Ammon's horn (tissue), 1 donor: ENCODE data around the gene GRB2.
"Not testable (repeated sequence)": the region's sequence is repeated elsewhere in the genome, so short reads cannot be mapped to it uniquely, and the experiment has no call there.

Experiments
- DNase-seq: peaks from one replicate; pipeline ENCODE4 v3.0.0-alpha.2; 2016; ENCODE audit warnings: low spot score

Gene GRB2

DNA sequence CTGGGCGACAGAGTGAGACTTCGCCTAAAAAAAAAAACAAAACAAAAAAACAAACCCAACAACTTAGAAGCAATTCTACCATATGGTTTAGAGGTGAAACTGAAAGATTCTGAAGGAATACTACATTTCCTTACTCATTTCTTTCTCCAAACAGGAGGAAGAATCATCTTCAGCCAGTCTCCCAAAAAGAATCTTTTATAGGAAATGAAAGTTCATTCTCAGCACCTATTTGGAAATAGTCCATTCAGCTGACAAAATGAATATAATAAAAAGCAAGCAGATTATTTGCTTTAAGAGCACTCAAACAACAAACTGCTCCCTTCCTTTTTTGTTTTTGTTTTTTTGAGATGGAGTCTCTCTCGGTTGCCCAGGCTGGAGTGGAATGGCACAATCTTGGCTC, 17.7 kb downstream of the GRB2 start:
- DNase-seq = no peak

DNA sequence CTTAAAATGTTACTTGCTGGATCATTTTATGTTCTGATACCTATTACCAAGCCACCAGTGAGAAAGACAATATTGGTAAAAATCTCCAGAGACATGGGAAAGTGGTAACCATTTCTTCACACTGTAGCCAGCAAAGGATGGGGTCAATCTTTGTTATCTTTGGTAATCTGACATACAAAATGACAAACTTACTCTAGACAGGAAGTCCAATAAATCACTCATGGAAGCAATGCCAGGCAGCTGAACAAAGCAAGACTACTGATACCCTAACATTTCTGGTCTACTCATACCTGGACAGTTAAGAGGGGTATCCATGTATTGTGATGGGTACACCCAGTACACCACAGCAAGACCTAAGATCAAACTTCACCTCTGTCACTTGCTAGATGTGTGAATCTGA, 19.0 kb downstream of the GRB2 start:
- DNase-seq = no peak

DNA sequence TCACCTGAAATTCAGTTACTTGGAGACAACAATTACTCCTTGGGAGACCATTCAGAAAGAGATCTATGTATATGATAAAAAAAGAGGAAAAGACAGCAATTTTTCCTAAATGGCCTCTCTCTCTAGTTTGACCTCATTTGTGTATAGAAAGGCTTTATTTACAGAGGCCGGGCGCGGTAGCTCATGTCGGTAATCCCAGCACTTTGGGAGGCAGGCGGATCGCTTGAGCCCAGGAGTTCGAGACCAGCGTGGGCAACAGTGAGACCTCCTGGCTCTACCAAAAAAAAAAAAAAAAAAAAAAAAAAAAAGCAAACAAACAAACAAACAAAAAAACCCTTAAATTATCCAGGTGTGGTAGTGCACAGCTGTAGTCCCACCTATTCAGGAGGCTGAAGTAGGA, 20.7 kb downstream of the GRB2 start:
- no peak for DNase-seq

DNA sequence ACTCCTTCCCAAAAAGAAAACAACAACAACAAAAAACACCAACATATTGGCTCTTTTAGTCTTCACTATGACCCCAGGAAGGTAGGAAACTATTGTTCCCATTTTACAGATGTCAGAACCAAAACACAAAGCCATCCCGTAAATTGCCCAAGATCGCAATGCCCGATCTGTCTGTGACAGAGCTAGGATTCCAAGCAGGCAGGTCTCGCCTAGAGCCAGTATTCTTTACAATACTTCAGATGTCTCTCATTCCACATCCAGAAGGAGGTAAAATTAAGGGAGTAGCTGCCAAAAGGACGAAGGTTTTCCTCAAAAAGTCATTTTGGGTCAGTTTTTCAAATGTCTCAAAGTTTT, 21.7 kb downstream of the GRB2 start:
- no peak for DNase-seq

DNA sequence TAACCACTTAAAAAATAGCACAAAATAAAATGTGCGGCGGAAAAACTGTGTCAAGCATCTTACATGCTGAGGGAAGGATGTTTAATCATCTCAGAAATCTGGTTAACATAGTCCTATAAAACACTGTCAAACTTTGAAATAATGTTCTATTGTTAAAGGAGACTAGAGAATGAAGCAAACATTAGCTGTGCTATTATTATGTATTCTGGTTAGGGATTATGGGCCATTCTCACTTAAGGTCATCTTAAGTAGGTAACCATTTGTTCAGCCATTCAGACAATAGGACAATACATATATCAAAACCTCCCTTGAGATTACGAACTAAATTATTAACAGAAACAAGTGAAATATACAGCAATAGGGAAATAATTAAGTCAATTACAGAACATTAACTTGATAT, 24.7 kb downstream of the GRB2 start:
- no peak for DNase-seq

DNA sequence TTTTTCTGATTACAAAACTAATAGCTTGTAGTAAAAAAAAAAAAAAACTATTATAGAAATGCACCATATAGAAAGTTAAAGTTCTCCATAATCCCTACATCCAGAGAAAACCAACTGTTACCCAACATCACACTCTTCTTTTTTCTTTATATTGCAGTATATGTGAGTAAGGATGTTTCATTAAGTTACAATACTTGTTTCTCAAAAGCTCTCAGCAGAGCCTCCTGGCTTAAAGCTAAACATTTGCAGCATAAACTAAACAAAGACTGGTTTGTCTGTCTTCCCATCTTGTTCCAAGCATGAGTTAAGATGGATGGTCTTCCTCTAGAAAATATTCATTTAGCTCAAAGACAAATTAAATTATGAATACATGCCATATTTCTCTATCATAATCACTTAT, 25.2 kb downstream of the GRB2 start:
- DNase-seq = no peak

DNA sequence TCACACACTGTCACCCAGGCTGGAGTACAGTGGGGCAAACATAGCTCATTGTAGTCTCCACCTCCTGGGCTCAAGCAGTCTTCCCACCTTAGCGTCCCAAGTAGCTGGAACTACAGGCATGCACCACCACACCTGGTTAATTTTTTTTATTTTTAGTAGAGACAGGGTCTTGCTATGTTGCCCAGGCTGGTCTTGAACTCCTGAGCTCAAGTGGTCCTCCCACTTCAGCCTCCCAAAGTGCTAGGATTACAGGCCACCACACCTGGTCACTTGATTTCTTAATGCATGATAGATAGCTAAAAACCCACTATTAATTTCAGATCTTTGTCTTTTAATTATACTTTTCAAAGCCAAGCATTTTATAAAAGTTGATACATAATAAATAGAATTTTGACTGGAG, 26.1 kb downstream of the GRB2 start:
- not testable (repeated sequence) for DNase-seq

DNA sequence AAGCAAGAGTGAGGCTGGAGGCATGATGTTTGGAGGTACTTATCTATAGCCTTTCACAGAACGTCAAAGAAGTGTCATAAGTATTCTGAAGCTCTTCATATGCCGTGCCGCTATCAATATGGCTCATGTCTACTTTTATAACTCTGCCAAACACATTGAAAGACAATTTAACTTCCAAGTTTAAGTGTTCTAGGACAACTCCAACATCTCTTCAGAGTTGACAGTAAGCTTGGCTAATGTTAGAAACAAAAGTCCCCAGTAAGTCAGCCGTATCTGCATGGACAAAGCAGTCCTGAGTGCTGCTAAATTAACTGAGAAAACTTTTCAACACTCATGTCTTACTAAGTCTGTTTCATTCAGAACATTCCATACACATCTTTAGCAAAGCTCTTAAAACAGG, 32.2 kb downstream of the GRB2 start:
- DNase-seq = no peak

DNA sequence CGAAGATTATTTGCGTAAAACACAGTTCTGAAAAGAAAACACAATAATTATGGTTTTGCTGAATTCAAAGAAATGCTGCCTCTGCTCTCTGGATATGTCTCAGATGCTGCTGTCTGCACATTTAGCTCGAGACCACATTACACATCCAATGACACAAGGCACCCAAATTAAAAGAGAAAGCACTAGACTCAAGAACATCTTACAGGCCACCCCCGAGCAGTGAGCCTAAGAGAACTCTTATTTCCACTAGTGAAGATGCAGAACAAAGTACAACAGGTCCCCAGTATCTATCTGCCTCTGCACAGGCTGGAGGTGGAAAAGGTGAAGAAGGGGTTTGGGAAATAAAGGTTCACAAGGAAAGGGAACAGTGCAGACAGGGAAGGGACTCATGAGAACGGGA, 33.5 kb downstream of the GRB2 start:
- no peak for DNase-seq

DNA sequence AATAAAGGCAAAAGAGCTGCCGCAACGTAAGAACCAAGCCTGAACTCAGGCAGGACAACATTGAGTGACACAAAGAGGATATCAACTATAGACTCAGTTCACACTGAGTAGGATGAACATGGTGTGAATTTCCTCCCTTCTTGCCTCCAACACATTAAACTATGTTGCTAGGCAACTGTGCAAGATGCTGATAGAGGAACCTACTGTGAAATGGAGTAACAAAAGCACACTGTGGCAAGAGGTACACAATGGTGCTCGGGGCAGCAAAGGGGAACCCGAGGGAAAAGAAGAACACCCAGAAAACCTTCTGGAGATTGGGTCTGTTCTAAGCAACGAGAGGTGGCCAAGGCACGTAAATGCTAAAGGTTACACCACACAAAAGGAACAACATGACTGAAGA, 34.1 kb downstream of the GRB2 start:
- DNase-seq = peak; percentile 17

DNA sequence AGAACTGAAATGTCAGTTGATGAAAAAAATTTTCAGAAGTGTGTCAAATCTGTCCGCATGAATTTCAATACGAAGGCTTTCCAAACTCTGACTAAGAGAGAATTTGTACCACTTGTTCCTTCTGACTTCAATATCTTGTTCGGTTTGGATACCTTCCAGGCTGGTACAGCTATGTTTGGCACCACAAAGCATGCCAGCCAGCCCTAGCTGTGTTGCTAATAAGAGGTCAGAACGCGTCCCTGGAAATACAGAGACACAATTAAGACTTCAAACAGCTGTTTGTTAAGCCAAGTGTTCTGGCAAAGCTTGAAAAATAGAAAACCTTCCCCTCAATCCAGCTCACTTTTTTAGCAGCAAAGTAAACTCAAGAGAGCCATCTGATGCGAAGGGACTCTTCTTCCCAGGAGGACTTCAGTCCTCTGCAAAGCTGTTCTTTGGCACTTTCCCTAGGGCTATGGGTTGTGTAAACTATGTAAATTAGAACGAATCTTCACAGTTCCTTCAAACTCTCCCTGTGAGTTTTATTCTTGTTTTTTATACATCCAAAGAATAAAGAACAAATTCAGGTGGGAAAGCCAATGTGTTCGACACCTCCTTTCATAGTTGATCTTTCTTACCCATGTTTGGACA, 35.1 kb downstream of the GRB2 start:
- peak; percentile 79 for DNase-seq

DNA sequence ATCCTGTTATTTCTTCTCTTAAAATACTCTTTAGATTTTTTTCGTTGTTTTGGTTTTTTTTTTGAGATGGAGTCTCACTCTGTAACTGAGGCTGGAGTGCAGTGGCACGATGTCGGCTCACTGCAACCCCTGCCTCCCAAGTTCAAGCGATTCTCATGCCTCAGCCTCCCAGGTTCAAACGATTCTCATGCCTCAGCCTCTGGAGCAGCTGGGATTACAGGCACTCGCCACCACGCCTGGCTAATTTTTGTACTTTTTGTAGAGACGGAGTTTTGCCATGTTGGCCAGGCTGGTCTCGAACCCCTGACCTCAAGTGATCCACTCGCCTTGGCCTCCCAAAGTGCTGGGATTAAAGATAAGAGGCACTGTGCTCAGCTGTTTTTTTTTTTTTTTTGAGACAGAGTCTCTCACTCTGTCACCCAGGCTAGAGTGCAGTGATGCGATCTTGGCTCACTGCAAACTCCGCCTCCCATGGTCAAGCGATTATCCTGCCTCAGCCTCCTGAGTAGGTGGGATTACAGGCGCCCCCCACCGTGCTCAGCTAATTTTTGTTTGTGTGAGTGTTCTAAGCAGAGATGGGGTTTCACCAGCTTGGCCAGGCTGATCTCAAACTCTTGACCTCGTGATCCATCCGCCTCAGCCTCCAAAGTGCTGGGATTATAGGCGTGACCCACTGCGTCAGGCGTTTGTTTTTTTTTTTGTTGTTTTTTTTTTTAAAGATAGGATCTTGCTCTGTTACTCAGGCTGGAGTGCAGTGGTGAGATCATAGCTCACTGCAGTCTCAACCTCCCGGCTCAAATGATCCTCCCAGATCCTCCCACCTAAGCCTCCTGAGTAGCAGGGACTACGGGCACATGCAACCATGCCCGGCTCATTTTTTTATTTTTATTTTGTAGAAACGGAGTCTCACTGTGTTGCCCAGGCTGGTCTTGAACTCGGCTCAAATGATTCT, 37.4 kb downstream of the GRB2 start:
- not testable (repeated sequence) for DNase-seq

DNA sequence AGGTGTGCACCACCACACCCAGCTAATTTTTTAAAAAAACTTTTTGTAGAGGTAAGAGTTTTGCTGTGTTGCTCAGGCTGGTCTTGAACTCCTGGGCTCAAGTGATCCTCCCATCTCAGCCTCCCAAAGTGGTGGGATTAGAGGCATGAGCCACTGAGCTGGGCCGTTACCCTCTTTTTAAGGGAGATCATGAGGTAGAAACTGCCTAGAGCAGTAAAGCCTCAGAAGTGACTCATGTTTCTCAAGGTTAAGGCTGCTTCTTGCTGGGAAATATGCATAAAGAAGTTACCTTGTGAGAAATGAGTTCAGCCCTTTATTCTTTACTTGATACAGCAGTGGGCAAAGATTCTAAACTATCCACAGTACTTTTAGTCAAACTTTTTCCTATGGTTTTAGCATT, 38.2 kb downstream of the GRB2 start:
- no peak for DNase-seq

DNA sequence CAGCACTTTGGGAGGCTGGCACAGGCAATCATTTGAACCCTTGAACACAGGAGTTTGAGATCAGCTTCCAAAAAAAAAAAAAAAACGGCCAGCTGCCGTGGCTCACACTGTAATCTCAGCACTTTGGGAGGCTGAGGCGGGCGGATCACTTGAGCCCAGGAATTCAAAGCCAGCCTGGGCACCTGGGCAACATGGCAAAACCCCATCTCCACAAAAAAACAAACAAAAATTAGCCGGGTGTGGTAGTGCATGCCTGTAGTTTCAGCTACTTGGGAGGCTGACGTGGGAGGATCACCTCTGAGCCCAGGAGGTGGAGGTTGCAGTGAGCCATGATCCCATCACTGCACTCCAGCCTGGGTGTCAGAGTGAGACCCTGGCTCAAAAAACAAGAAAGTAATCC, 39.0 kb downstream of the GRB2 start:
- no peak for DNase-seq

DNA sequence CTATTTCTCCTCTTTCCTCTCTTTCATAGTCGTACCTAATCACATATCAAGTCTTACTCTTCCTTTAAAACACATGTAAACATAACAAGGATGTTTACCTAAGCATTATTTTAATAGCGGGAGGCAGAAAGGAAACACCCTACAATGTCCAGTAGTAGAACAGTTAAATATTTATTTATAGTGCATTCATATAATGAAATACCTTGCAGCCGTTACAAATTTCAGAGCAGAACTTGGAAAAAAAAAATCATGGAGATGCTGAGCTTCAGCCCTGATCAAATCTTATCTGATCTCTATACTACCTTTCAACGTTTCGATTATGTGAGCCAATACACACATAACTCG, 39.6 kb downstream of the GRB2 start:
- DNase-seq = no peak

DNA sequence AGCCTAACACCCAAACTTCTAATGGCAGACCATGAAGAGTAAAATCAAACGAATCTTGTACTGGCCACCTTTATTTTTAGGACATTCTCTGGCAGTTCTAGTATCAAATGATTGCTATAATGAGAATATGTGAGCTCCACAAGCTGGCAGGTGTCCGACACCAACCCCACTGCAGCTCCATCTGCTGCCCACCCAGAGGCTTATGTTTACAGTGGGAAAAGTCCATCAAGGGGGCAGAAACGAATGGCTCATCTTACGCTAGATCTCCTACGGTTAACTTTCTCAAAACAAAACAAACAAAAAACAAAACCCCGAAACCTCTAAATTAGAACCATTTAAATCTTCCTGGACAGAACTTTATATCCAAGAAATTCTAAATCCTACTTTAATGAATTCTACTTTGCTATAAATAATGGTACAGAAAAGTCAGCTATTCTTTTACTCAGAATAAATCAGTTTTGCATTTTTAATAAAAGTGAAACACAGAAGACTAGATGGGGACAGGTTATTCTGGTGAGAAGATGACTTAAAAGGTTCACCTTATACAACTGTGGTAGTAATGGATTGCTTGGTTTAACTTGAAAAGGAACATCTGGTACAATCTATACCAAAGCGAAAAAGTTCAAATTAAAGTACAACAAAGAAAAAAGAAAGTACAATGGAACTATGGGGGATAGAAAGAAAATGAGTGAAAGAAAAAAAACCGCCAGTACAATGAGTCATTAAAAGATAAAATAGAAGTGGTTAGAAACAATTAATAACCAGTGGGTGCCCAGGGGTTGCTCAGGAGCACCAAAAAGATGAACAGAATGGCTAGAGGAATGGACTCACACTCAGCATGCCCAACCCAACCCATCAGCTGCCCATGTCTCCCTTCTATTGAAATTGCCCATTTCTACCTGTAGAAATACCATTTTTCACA, 40.2 kb downstream of the GRB2 start:
- DNase-seq = no peak

DNA sequence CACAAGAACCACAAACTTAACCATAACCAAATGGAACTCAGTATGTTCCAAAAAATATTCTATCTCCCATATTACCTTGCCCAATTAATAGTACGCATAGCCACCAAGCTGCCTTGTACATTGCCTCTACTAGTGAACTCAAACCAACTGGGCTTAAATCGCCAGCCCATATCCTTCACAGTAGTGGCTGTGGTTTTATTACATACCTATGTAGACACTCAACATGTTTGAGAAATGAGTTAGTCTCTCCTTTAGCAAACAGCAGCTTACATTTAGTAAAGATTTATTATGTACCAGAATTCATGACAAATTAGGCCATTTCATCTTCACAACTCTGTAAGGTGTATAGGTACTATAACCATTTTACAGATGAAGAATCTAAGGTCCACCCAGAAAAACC, 41.4 kb downstream of the GRB2 start:
- DNase-seq = no peak

DNA sequence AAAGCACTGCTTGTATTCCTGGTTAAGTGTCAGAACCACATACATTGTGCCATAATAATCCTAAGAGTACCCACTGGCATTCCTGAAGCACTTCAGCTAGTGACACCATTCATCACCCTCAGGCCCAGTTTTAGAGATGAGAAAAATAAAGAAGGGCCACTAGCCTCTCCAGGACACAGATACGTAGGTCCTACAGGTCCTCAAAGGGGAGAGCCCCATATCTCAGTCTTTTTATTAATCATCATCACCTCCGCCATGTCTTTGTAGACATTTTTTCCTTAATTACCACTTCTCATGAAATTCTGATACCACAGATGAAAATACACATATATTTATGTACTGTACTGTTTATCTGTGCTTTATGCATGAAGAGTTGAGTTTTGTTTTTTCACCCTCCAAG, 43.5 kb downstream of the GRB2 start:
- DNase-seq = no peak

DNA sequence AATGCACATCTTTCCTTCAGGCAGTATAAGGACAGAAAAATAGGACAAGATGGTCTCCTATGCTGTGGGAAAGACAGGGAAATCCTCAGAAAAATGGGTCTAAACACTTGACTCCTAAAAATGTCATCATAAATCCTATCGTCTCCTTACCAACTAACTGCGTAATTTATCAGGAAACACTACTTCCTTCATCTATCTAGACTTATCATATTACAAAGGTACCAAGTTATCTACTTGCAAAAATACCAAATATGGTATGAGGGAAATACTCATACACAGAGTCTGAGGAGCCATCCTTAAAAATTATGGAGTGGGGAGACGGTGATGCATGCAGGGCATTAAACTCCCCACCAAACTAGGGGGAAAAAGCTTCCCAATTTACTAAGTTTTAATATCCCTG, 44.1 kb downstream of the GRB2 start:
- no peak for DNase-seq

DNA sequence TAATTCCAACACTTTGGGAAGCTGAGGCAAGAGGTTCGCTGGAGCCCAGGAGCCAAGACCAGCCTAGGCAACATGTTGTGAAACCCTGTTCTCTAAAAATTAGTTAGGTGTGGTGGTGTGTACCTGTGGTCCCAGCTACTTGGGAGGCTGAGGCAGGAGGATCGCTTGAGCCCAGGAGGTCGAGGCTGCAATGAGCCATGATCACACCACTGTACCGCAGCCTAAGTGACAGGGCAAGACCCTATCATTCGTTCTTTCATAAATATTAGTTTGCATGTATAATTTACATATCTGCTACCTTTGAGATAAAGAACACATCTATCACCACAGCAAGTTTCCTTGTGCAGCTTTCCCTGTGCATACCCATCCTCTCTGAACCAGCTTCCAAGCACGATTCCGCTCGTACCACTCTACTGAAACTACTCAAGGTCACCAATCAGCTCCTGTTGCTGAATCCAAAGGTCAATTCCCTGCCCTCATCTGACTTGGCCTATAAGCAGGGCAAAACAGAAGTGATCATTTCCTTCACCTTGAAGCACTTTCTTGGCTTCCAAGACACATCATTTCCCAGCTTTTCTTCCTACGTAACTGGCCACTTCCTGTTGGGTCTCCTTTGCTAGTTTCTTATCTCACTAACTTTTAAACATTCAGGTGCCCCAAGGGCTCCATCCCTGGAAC, 49.1 kb downstream of the GRB2 start:
- no peak for DNase-seq

DNA sequence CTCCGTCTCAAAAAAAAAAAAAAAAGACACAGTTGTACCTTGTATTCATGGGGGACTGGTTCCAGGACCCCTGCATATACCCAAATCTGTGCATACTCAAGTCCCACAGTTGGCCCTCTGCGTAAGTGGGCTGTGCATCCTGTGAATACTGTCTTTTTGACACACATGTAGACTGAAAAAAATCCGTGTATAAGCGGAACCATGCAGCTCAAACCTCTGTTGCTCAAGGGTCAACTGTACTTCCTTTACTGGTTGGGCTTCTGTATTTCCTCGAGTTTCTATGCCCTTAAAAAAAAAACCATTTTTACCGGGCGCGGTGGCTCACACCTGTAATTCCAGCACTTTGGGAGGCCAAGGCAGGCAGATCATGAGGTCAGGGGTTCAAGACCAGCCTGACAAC, 52.3 kb downstream of the GRB2 start:
- no peak for DNase-seq

DNA sequence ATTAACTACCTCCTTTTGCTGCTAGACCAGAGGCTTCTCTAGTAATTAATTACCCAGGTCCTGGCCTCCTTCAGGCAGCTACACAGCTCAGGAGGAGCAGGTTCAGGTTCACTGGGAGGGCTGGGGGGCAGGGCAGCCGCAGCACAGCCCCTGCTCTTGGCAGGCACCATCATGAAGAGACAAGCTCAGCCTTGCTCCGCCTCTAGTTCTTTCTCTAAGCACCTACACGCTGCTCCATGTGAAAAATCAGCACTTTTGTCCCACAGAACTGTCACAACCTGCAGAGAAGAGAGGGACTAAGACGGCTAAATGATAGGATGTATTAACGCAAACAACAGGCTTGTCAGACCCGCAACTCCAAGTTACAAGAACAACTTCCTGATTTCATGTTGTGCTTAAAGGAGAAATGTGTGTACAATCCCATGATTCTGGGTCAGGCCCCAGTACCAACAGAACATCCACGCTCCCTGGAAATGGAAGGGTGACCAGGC, 53.4 kb downstream of the GRB2 start:
- peak; percentile 48 for DNase-seq
